Measurements from ENCODE around the gene SLC12A7. TPM values are rescaled to one million over a fixed set of nuclear protein-coding genes. Genes with fewer than 3 reads are reported as not detected.
A peak's percentile ranks its signal among the peaks of the same experiment; 100 is the strongest.

The SLC12A7 gene
- total RNA-seq, 2 donors from 2014 or later = 18.4 to 34.6 TPM

DNA sequence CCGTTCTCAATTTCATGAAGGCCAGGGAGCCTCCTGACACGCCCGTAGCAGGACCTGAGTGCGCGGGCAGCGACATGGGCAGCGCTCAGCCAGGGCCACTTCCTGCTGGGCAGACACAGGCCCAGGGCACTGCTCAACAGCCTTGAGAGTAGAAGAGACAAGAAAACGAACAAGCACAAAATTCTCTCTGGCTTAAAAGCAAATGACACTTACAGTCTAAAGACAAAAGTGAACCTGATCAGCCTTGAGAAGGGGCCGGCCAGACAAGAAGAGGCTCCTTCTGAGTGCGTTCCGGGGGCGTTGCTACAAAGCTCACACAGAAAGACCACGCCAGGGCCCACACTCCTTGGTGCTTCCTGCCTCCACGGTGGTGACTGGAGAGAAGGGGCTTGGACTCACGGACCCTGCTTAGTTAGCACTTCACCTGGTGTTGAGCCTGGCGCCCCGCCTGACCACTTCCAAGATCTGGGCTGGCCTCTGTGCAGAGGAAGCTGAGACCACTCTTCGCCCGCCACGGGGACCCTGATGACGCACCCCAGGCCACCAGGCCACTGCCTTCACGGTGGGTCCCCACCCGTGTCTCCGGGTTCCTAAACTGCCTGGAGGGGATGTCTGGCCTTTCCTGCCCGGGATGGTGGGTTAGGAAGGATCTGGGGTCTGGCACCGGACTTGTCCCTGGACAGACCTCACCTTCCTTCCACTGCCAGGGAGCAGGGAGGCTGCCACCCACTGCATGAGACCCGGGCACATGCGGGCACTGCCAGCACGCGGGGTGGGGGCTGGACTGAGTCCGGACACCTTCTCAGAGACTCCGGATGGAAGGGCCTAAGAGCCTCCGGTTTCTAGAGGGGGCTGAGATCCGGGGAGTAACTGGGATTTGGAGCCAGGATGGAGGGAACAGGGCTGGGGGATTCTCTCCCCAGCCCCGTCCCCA is 1.3 kb downstream of the SLC12A7 start:
- no peaks in the 10 kb centered on the region for H3K27me3 ChIP-seq (replicated peaks; ENCODE audit: insufficient read depth)
- H3K4me1 ChIP-seq (ENCODE audit: control insufficient read depth in 1 of 2, low read depth in 2 of 2) = peaks cover 0 to 11% of the 10 kb centered on the region in 2 donors
- H3K27ac ChIP-seq = peak overlapping the region in 1 of 2 donors; percentile 44
- H3K9me3 ChIP-seq = no peaks in the 10 kb centered on the region
- DNase-seq (ENCODE audit: low spot score) (no peak), ATAC-seq (ENCODE audit: insufficient number of reproducible peaks, low FRiP score, low read depth) (no peak)
- TF ChIP-seq, protein P1, sequence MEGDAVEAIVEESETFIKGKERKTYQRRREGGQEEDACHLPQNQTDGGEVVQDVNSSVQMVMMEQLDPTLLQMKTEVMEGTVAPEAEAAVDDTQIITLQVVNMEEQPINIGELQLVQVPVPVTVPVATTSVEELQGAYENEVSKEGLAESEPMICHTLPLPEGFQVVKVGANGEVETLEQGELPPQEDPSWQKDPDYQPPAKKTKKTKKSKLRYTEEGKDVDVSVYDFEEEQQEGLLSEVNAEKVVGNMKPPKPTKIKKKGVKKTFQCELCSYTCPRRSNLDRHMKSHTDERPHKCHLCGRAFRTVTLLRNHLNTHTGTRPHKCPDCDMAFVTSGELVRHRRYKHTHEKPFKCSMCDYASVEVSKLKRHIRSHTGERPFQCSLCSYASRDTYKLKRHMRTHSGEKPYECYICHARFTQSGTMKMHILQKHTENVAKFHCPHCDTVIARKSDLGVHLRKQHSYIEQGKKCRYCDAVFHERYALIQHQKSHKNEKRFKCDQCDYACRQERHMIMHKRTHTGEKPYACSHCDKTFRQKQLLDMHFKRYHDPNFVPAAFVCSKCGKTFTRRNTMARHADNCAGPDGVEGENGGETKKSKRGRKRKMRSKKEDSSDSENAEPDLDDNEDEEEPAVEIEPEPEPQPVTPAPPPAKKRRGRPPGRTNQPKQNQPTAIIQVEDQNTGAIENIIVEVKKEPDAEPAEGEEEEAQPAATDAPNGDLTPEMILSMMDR (IDR thresholded peaks at IDR 0.05) = no peak
- H3K4me3 ChIP-seq = peak overlapping the region; percentile 94
- no peaks in the 10 kb centered on the region for H3K36me3 ChIP-seq

DNA sequence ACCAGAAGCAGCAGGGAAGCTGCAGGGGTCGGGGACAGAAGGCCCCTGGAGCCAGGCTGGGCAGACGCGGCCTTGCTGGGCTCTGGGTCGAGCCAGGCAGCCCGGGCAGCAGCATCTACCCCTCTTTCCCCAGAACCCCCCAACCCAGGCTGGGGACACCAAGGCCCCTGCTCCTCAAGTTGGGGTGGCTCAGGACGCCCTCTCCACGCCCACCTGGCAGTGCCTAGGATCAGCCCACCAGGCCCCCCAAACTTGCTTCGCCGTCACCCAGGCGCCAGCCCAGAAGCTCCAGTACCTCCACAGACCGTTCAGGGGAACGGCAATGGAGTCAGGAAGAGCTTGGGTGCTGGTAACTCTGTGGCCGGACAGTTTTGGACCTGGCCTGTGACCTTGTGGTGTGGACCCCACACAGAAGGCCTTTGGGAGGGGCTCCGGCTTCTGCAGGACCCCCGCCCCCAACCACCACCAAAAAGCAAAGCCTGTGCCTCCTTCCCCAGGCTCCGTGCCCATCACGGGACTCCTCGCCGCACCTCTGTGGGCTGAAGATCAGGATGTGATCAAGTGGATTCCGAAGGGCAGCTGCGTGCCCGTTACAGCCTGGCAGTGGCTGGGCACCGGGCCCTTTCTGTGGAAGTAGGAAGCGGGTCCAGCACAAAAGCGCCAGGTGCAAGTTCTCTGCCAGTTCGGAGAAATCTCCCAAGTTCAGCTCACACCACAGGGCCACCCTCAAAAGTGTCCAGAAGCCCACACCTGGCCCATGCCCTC is 2.1 kb downstream of the SLC12A7 start:
- no peaks in the 10 kb centered on the region for H3K27me3 ChIP-seq (replicated peaks; ENCODE audit: insufficient read depth)
- no peak overlapping the region for H3K4me3 ChIP-seq
- no peak for DNase-seq (ENCODE audit: low spot score)
- ATAC-seq (ENCODE audit: insufficient number of reproducible peaks, low FRiP score, low read depth) = no peak
- peaks cover 0 to 15% of the 10 kb centered on the region in 2 donors for H3K4me1 ChIP-seq (ENCODE audit: control insufficient read depth in 1 of 2, low read depth in 2 of 2)
- no peaks in the 10 kb centered on the region for H3K9me3 ChIP-seq
- no peaks in the 10 kb centered on the region for H3K36me3 ChIP-seq
- TF ChIP-seq, protein P1 (IDR thresholded peaks at IDR 0.05) = no peak
- peak overlapping the region in 1 of 2 donors; percentile 44 for H3K27ac ChIP-seq

DNA sequence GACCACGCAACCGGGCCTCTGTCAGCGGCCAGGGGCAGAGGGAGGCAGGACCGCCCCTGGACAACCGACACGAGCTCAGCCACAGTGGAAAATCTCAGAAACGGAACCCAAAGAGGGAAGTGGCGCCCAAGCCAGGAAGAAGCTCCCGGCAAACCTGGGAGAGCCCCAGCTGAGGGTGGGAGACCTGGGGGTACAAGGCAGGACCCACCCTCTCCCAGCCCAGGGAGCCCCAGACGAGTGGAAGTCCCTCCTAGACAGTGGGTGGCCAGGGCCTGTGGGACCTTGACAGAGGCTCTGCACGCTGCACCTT is 3.0 kb downstream of the SLC12A7 start:
- ATAC-seq (ENCODE audit: insufficient number of reproducible peaks, low FRiP score, low read depth) (no peak), DNase-seq (ENCODE audit: low spot score) (no peak)
- TF ChIP-seq, protein P1 (IDR thresholded peaks at IDR 0.05) = no peak
- Histone ChIP-seq H3K4me1 (ENCODE audit: control insufficient read depth in 1 of 2, low read depth in 2 of 2) (peaks cover 2 to 23% of the 10 kb centered on the region in 2 donors), H3K27me3 (replicated peaks; ENCODE audit: insufficient read depth) (no peaks in the 10 kb centered on the region), H3K27ac (no peak overlapping the region), H3K4me3 (peak overlapping the region; percentile 33), H3K9me3 (no peaks in the 10 kb centered on the region), H3K36me3 (no peaks in the 10 kb centered on the region)

DNA sequence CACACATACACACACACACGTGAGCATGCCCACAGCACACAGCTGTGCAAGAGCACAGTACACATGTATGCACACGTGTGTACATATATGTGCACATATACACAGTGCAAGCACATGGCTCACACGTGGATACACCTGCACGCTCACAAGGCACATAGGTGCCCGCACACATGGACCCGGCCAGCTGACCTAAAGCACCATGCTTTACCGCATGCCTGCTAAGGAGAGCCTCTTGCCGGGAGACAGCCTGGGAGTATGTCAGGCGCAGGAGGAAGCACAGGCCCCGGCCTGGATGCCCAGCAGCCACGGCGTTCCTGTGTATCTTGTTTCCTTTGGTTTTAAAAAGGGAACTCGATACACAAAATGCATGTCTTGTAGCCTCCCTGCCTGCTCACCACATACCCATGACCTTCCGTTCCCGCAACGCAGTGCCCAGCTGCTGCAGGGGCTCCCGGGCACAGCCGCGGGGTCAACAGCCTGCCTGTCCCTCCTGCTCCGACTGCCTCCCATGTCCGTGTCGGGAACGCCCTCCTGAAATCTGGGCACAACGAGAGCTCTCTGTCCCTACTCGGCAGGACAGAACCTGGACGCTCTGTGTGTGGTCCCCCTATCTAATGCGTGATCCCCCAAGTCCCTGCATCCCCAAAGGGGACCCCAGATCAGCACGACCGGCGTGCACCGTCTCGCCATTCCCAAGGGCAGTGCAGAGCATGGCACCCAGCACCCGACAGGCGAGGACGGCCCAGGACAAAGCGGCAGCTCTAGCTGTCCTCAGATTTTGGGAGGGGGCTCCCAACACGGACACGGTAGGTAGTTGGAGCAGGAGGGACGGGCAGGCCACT is 3.6 kb downstream of the SLC12A7 start:
- Histone ChIP-seq H3K4me3 (peak overlapping the region; percentile 33), H3K9me3 (no peaks in the 10 kb centered on the region), H3K27ac (no peak overlapping the region), H3K4me1 (ENCODE audit: control insufficient read depth in 1 of 2, low read depth in 2 of 2) (peaks cover 3 to 29% of the 10 kb centered on the region in 2 donors), H3K36me3 (no peaks in the 10 kb centered on the region), H3K27me3 (replicated peaks; ENCODE audit: insufficient read depth) (no peaks in the 10 kb centered on the region)
- TF ChIP-seq, protein P1 (IDR thresholded peaks at IDR 0.05) = no peak
- DNase-seq (ENCODE audit: low spot score) (no peak), ATAC-seq (ENCODE audit: insufficient number of reproducible peaks, low FRiP score, low read depth) (no peak)
